Neural cell (in vitro differentiated cells): ENCODE results near the gene DDOST. TPM values are rescaled to one million over a fixed set of nuclear protein-coding genes. Genes with fewer than 3 reads are reported as not detected.

Source experiments
- H2AFZ ChIP-seq: fragments of 200-600, 300-800 bp; sonication (generic), shearing (Covaris generic); 2 replicates; pipeline ENCODE4 v1.6.0; 2014; ENCODE audit warnings: low read depth, mild to moderate bottlenecking, antibody characterized with exemption, low read length, moderate library complexity
- H3F3A ChIP-seq: fragments of 200-600 bp; shearing (Covaris generic); 2 replicates; pipeline ENCODE4 v1.6.1; 2016; ENCODE audit warnings: mild to moderate bottlenecking, moderate library complexity, mixed read lengths, antibody characterized with exemption, low read length; ENCODE audit not compliant: insufficient read depth, poor library complexity, severe bottlenecking
- H3K27ac ChIP-seq: fragments of 200-600, 300-800 bp; sonication (generic), shearing (Covaris generic); 2 replicates; pipeline ENCODE4 v1.5.1; 2014; ENCODE audit warnings: mild to moderate bottlenecking, low read length, moderate library complexity
- H3K27me3 ChIP-seq: fragments of 300-800, 200-600 bp; sonication (generic), shearing (Covaris generic); 2 replicates; pipeline ENCODE4 v1.6.0; 2014; ENCODE audit warnings: mild to moderate bottlenecking, low read depth, low read length, moderate library complexity; ENCODE audit not compliant: insufficient read depth
- H3K36me3 ChIP-seq: fragments of 300-800, 200-600 bp; sonication (generic), shearing (Covaris generic); 2 replicates; pipeline ENCODE4 v1.5.1; 2014; ENCODE audit warnings: mild to moderate bottlenecking, antibody characterized with exemption, low read length, moderate library complexity; ENCODE audit not compliant: insufficient read depth
- H3K4me2 ChIP-seq: fragments of 300-800, 200-600 bp; sonication (generic), shearing (Covaris generic); 2 replicates; pipeline ENCODE4 v1.6.0; 2014; ENCODE audit warnings: mild to moderate bottlenecking, low read length
- H3K4me3 ChIP-seq: fragments of 300-800, 200-600 bp; sonication (generic), shearing (Covaris generic); 2 replicates; pipeline ENCODE4 v1.5.1; 2014; ENCODE audit warnings: mild to moderate bottlenecking, low read length, moderate library complexity
- H3K79me2 ChIP-seq: fragments of 200-600 bp; shearing (Covaris generic); replicated peaks from 2 replicates; pipeline ENCODE4 v1.6.0; 2014; ENCODE audit warnings: mild to moderate bottlenecking, low read length, moderate library complexity; ENCODE audit not compliant: insufficient read depth
- H3K9ac ChIP-seq: fragments of 300-800, 200-600 bp; sonication (generic), shearing (Covaris generic); 2 replicates; pipeline ENCODE4 v1.6.1; 2016; ENCODE audit warnings: mild to moderate bottlenecking, low read length, mixed read lengths
- H3K9me2 ChIP-seq: fragments of 200-600 bp; shearing (Covaris generic); 2 replicates; pipeline ENCODE4 v1.6.1; 2016; ENCODE audit warnings: mild to moderate bottlenecking, low read length, mixed read lengths; ENCODE audit not compliant: insufficient read depth
- H3K9me3 ChIP-seq: fragments of 200-600, 300-800 bp; sonication (generic), shearing (Covaris generic); 2 replicates; pipeline ENCODE4 v1.6.1; 2016; ENCODE audit warnings: mild to moderate bottlenecking, mixed run types, low read length, moderate library complexity, mixed read lengths
- H4K20me1 ChIP-seq: fragments of 200-600 bp; shearing (Covaris generic); 2 replicates; pipeline ENCODE4 v1.6.1; 2016; ENCODE audit warnings: mild to moderate bottlenecking, mixed run types; ENCODE audit not compliant: insufficient read depth
- CTCF ChIP-seq: fragments of 450-650 bp; IDR thresholded peaks from 2 replicates; pipeline ENCODE4 v1.5.1; 2014; ENCODE audit warnings: antibody characterized with exemption, mild to moderate bottlenecking, moderate library complexity; ENCODE audit not compliant: poor library complexity, severe bottlenecking
- EP300 ChIP-seq: fragments of 450-650 bp; conservative IDR thresholded peaks from 2 replicates; pipeline ENCODE4 v1.6.1; 2014; ENCODE audit warnings: antibody characterized with exemption, mild to moderate bottlenecking, moderate library complexity; ENCODE audit not compliant: poor library complexity, severe bottlenecking
- EZH2 ChIP-seq: fragments of 200-600, 300-800 bp; shearing (Covaris generic), sonication (generic); IDR thresholded peaks from 2 replicates; pipeline ENCODE4 v1.6.1; 2014; ENCODE audit warnings: antibody characterized with exemption, low read length, borderline replicate concordance, mild to moderate bottlenecking; ENCODE audit not compliant: insufficient read depth, poor library complexity, severe bottlenecking
- MXI1 ChIP-seq: fragments of 450-650 bp; conservative IDR thresholded peaks from 2 replicates; pipeline ENCODE4 v1.6.1; 2014; ENCODE audit warnings: antibody characterized with exemption, mild to moderate bottlenecking; ENCODE audit not compliant: poor library complexity, severe bottlenecking
- POLR2AphosphoS5 ChIP-seq: IDR thresholded peaks from 2 replicates; pipeline ENCODE4 v1.6.1; 2012
- RAD21 ChIP-seq: fragments of 450-650 bp; conservative IDR thresholded peaks from 2 replicates; pipeline ENCODE4 v1.6.1; 2014; ENCODE audit warnings: antibody characterized with exemption, mild to moderate bottlenecking, moderate library complexity
- REST ChIP-seq: IDR thresholded peaks from 2 replicates; pipeline ENCODE4 v1.6.1; 2012; ENCODE audit warnings: borderline replicate concordance
- SMC3 ChIP-seq: fragments of 450-650 bp; conservative IDR thresholded peaks from 2 replicates; pipeline ENCODE4 v1.6.1; 2014; ENCODE audit warnings: antibody characterized with exemption, mild to moderate bottlenecking, moderate library complexity; ENCODE audit not compliant: poor library complexity
- TAF1 ChIP-seq: IDR thresholded peaks from 2 replicates; pipeline ENCODE4 v1.6.1; 2012; ENCODE audit warnings: low read depth
- polyA plus RNA-seq: library from polyadenylated mRNA; depleted of rRNA; stranded (reverse); fragments of >200 nt; gene quantifications from 2 replicates; pipeline ENCODE4 v1.2.3, GENCODE V29; 2014

The DDOST gene
- polyA plus RNA-seq, 1 donor from 2014 or later = 177 TPM

- no peaks in the 10 kb centered on the region for H3K9me3 ChIP-seq
- no peaks in the 10 kb centered on the region for H4K20me1 ChIP-seq
- H3K79me2 ChIP-seq = no peaks in the 10 kb centered on the region
- no peaks in the 10 kb centered on the region for H3K9me2 ChIP-seq
- no peaks in the 10 kb centered on the region for H3K36me3 ChIP-seq
- no peak overlapping the region for H3K4me2 ChIP-seq
- no peak overlapping the region for H3K9ac ChIP-seq
- H3K27ac ChIP-seq = no peak overlapping the region
- no peak for TF ChIP-seq MXI1
- TF ChIP-seq EZH2 = no peak
- TF ChIP-seq EP300 = no peak
- TF ChIP-seq POLR2AphosphoS5 = no peak
- TF ChIP-seq RAD21 = no peak
- TF ChIP-seq TAF1 = no peak
- no peak for TF ChIP-seq SMC3
- no peak for TF ChIP-seq CTCF
- TF ChIP-seq REST = no peak
- no peaks in the 10 kb centered on the region for H3K27me3 ChIP-seq
- H3K4me3 ChIP-seq = no peak overlapping the region
- no peak overlapping the region for H2AFZ ChIP-seq
- H3F3A ChIP-seq = no peaks in the 10 kb centered on the region
Measured at GRCh38 chr1:20630729-20631128, 30.4 kb downstream of the DDOST start.

GRCh38 chr1:20626524-20626923 lies 34.6 kb downstream of the DDOST start:
- TF ChIP-seq SMC3 (no peak), RAD21 (no peak), EP300 (no peak), MXI1 (no peak), TAF1 (no peak), POLR2AphosphoS5 (no peak)
- no peaks in the 10 kb centered on the region for H3K9me3 ChIP-seq
- H4K20me1 ChIP-seq = no peaks in the 10 kb centered on the region
- no peak overlapping the region for H3K4me2 ChIP-seq
- no peak overlapping the region for H3K9ac ChIP-seq
- no peaks in the 10 kb centered on the region for H3K9me2 ChIP-seq
- no peak overlapping the region for H2AFZ ChIP-seq
- no peak overlapping the region for H3K27ac ChIP-seq
- no peaks in the 10 kb centered on the region for H3F3A ChIP-seq
- no peak overlapping the region for H3K4me3 ChIP-seq
- H3K27me3 ChIP-seq = no peaks in the 10 kb centered on the region
- H3K36me3 ChIP-seq = no peaks in the 10 kb centered on the region
- H3K79me2 ChIP-seq = no peaks in the 10 kb centered on the region

- H3K4me2 ChIP-seq = no peak overlapping the region
- H3K27ac ChIP-seq = no peak overlapping the region
- no peaks in the 10 kb centered on the region for H4K20me1 ChIP-seq
- no peaks in the 10 kb centered on the region for H3K36me3 ChIP-seq
- no peaks in the 10 kb centered on the region for H3K27me3 ChIP-seq
- H3K9ac ChIP-seq = no peak overlapping the region
- H3K79me2 ChIP-seq = no peaks in the 10 kb centered on the region
- no peaks in the 10 kb centered on the region for H3F3A ChIP-seq
- no peak overlapping the region for H3K4me3 ChIP-seq
- no peaks in the 10 kb centered on the region for H3K9me3 ChIP-seq
- no peaks in the 10 kb centered on the region for H3K9me2 ChIP-seq
- H2AFZ ChIP-seq = no peak overlapping the region
- TF ChIP-seq TAF1 (no peak), POLR2AphosphoS5 (no peak), EZH2 (no peak), RAD21 (no peak), CTCF (no peak), SMC3 (no peak), REST (no peak), EP300 (no peak), MXI1 (no peak)
Measured at GRCh38 chr1:20626098-20626427, 35.1 kb downstream of the DDOST start.
